Measurements from ENCODE around the gene CLIC4.
"Not testable (repeated sequence)": the region's sequence is repeated elsewhere in the genome, so short reads cannot be mapped to it uniquely, and the experiment has no call there.

The CLIC4 gene

DNA sequence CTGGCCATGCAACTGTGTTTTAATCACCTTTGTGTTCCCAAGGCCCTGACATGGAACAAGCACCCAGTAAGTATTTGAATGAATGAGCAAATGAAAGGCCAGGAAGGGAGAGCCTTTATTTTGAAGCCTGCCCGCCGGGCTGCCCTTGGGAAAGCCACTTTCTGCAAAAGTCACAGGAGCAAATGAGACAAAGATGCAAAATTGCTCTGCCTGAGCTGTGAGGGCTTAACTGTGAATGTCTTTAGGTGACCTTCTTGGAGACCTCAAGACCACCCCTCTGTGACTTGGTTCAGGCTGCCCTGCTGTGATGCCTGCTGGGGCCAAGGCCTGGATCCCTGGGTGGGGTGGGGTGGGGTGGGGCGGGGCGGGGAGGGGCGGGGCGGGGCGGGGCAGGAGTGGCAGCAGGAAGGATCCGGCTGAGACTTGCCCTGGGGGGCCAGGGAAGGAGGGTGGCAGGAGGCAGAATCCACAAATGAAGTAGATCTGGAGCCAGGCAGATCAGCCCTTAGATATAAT is 130.8 kb downstream of the CLIC4 start:
- DNase-seq (ENCODE audit: low read depth): no peak

DNA sequence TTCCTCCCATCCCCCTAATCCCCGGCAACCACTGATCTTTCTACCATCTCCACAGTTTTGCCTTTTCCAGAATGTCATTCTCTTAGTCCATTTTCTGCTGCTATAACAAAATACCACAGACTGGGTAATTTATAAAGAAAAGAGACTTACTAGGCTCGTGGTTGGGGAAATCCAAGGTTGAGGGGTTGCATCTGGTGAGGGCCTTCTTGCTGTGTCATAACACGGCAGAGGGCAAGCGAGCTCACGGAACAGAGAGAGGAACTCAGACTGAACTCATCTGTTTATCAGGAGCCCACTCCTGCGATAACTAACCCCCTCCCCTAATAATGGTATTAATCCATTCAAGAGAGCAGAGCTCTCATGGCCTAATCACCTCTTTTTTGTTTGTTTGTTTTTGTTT is 132.8 kb downstream of the CLIC4 start:
- DNase-seq (ENCODE audit: low read depth): no peak

DNA sequence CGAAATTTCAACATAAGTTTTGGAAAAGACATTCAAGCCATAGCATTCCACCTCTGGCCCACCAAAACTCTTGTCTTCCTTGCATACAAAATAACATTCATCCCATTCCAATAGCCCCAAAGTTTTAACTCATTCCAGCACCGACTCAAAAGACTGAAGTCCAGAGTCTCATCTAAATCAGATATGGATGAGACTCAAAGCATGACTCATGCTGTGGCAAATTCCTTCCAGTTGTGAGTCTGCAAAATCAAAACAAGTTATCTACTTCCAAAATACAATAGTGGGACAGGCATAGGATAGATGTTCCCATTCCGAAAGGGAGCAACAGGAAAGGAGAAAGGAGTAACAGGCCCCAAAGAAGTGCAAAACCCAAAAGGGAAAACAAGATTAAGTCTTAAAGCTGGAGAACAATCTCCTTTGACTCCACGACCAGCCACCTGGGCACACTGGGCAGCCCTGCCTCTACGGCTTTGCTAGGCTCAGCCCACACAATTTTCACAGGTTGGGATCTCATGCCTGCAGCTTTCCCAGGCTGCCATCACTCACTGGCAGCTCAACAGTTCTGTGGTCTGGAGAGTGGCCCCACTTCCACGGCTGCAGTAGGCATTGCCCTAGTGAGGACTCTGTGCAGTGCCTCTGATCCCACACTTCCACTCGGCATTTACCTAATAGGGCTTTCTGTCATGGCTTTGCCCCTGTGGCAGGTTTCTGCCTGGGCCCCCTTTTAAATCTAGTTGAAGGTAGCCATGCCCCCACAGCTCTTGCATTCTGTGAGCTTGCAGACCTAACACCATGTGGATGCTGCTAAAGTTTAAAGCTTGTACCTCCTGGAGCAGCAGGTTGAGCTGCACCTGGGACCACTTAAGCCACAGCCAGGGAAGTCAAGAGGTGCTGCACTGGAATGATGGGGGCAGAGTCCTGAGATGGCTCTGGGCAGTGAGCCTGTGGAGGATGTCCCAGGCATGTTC is 133.8 kb downstream of the CLIC4 start:
- peak; percentile 31 for DNase-seq (ENCODE audit: low read depth)

DNA sequence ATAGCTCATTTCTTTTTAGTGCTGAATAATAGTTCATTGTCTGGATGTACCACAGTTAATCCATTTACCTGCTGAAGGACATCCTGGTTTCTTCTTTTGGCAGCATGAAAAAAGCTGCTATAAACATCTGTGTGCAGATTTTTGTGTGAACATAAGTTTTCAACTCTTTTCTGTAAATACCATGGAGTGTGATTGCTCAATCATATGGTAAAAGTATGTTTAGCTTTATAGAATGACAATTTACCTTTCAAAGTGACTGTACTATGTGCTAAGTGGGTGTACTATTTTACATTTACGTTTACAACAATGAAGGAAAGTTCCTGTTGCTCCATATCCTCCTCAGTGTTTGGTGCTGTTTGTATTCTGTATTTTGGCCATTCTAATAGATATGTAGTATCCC is 135.8 kb downstream of the CLIC4 start:
- DNase-seq (ENCODE audit: low read depth): no peak

DNA sequence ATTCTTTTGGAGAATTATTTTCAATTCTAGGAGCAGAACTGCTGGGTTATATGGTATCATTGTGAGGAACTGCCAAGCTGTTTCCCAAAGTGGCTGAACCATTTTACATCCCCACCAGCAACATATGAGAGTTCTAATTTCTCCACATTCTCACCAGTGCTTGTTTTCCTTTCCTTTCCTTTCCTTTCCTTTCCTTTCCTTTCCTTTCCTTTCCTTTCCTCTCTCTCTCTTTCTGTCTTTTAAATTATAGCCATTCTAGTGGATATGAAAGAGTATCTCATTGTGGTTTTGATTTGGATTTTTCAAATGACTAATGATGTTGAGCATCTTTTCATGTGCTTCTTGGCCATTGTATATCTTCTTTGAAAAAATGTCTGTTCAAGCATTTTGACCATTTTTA is 139.5 kb downstream of the CLIC4 start:
- DNase-seq (ENCODE audit: low read depth): no peak

DNA sequence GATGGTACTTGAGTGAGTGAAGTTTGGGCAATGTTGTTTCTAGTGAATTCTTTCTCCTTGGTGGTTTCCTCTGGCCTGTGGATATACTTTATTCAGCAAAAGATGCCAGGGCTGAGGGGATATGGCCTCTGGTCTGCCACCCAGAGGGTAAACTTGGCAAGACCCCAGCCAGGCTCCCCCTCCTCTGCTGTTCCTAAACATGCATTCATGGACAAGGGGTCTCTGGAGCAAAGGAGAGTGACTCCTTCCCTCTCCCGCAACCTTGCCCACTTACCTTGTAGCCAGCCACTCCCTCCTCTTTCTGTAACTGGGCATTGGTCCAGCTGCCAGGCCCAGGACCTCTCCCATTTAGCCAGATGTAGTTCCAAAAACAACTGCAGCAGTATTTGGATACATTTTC is 141.0 kb downstream of the CLIC4 start:
- DNase-seq (ENCODE audit: low read depth): no peak

DNA sequence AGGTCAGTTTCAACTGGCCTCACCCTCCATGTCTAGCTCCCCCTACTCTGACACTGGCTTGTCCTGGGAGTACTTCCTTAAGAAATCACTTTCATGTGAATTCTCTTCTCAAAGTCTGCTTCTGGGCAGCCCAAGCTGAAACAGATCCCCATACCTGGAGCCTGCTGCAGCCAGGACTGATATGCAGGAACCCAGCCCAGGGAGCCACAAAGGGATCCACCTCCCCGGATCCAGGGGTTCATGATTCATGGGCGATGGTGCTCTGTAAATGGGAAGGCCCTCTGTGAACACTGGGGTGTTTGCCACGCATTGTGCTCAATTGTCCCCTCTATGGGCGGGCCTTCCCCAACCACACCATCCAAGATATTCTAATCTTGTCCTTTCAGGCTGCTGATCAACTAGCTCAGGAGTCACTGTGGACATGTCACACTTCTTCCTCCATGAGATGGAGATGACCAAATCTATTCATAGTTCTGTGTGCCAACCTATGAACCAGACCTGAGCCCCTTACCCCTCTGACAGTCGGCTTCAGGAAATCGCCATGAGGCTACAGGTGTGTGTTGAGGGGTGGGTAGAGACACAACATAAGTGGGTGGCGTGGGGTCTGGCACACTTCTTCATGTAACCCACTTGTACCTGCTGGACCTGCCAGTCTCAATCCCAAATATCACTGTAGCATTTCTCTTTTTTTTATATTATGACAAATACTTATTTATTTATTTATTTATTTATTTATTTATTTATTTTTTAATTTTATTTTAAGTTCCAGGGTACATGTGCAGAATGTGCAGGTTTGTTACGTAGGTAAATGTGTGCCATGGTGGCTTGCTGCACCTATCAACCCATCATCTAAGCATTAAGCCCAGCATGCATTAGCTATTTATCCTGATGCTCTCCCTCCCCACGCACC is 143.1 kb downstream of the CLIC4 start:
- no peak for DNase-seq (ENCODE audit: low read depth)

DNA sequence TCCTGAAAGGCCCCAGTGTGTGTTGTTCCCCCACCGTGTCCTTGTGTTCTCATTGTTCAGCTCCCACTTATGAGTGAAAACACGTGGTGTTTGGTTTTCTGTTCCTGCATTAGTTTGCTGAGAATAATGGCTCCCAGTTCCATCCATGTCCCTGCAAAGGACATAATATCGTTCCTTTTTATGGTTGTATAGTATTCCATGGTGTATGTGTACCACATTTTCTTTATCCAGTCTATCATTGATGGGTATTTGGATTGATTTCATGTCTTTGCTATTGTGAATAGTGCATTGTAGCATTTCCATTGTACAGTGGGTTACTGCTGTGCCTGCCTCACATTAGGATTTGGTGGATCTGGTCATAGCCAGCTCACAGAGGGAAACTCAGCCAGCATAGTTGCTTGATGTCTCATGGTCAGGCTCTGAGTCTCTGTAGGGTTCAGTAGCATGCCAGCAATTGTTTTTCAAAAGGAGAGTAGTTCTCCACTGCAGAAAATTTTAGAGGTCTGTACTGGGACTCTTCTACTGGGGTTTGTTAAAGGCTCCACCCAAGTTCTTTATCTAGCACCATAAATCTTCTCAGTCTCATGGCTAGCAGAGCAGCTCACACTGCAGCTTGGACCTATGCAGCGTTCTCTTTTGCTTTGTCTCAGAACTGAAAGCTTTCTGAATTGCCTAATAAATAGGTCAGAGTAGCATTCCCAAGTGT is 143.9 kb downstream of the CLIC4 start:
- DNase-seq (ENCODE audit: low read depth): peak; percentile 75

DNA sequence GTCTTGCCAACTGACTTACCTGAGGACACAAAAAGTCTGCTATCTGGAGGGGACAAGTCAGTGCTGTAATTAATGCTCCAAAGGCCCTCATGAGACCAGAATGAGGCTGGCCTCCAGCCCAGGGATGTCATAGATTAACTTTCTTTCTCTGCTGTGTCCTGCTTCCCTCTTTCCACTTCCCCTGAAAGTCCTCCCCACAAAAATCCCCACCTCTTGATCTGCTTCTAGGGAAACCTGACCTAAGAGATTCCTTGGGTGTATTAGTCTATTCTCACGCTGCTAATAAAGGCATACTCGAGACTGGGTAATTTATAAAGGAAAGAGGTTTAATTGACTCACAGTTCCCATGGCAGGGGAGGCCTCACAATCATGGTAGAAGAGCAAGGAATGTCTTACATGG is 145.6 kb downstream of the CLIC4 start:
- DNase-seq (ENCODE audit: low read depth): no peak

DNA sequence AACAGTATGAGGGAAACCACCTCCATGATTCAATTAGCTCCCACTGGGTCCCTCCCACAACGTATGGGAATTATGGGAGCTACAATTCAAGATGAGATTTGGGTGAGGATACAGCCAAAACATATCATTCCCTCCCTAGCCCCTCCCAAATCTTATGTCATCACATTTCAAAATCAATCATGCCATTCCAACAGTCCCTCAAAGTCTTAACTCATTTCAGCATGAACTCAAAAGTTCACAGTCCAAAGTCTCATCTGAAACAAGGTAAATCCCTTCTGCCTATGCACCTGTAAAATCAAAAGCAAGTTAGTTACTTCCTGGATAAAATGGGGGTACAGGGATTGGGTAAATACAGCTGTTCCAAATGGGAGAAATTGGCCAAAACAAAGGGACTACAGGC is 146.1 kb downstream of the CLIC4 start:
- not testable (repeated sequence) for DNase-seq (ENCODE audit: low read depth)

DNA sequence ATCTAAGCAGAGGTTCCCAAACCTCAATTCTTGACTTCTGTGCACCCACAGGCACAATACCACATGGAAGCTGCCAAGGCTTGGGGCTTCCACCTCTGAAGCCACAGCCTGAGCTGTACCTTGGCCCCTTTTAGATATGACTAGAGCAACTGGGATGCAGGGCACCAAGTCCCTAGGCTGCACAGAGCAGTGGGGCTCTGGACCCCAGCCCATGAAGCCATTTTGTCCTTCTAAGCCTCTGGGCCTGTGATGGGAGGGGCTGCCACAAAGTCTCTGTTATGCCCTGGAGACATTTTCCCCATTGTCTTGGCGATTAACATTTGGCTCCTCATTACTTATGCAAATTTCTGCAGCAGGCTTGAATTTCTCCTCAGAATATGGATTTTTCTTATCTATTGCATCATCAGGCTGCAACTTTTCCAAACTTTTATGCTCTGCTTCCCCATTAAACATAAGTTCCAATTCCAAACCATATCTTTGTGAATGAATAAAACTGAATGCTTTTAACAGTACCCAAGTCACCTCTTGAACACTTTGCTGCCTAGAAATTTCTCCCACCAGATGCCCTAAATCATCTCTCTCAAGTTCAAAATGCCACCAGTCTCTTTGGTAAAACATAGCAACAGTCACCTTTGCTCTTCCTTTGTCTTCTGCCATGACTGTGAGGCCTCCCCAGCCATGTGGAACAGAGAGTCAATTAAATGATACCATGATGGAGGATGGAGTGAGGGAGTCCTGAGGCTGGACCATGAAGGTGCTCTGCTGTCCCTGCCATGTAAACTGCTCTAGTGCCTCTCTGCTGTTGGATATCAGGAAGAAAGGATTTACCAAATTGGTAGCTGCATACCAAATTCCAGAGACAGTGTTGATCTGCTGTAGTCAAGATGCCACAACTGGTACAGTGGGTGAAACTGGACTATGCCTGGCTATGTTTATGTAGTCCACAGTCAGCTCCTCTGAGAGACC is 147.2 kb downstream of the CLIC4 start:
- no peak for DNase-seq (ENCODE audit: low read depth)

DNA sequence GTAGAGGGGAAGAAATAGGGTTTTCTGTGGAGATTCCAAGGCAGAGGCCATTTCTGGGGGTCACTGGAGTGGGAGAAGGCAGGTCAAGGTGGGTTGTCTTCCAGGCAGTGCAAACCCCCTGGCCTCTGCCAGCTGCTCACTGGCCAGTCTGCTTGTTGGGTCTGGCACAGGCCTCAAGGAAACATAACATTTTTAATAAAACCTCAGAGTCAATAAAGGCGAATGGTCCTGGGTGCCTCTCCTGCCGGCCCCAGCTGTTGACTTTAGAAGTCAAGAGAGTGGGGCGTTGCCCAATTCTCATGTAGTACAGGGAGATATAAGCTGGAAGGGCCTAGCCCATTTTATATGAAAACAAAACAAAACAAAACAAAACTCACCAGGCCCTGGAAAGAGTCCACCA is 148.2 kb downstream of the CLIC4 start:
- DNase-seq (ENCODE audit: low read depth): no peak
